ENCODE results near the gene ZNF648.

DNA sequence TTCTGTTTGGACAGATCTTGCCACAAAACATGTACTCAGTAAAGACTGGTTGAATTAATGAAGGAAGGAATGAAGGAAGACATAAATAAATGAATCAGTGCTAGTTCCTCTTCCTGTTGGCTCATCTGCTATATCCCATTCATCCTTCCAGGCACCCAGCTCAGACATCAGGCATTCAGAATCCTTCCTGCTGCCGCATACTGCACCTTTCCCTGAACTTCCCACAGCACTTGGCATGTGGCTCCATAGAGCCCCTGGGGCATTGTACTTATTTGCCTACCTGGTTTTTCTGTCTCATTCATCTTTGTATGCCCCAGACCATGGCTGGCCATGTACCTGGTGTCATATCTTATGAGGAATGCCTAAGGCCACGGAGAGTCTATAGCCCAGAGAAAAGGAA is 34.4 kb upstream of the ZNF648 start:
- TF ChIP-seq NR2F2 (IDR thresholded peaks at IDR 0.05), result no peak
- no peak for TF ChIP-seq FOXA1 (IDR thresholded peaks at IDR 0.05)
- TF ChIP-seq GABPA (IDR thresholded peaks at IDR 0.05 in 1 of 2, conservative IDR thresholded peaks at IDR 0.05 in 1 of 2), result no peak
- no peak for TF ChIP-seq HNF4A (conservative IDR thresholded peaks at IDR 0.05)
- TF ChIP-seq YY1 (IDR thresholded peaks at IDR 0.05), result no peak
- TF ChIP-seq, protein P1, sequence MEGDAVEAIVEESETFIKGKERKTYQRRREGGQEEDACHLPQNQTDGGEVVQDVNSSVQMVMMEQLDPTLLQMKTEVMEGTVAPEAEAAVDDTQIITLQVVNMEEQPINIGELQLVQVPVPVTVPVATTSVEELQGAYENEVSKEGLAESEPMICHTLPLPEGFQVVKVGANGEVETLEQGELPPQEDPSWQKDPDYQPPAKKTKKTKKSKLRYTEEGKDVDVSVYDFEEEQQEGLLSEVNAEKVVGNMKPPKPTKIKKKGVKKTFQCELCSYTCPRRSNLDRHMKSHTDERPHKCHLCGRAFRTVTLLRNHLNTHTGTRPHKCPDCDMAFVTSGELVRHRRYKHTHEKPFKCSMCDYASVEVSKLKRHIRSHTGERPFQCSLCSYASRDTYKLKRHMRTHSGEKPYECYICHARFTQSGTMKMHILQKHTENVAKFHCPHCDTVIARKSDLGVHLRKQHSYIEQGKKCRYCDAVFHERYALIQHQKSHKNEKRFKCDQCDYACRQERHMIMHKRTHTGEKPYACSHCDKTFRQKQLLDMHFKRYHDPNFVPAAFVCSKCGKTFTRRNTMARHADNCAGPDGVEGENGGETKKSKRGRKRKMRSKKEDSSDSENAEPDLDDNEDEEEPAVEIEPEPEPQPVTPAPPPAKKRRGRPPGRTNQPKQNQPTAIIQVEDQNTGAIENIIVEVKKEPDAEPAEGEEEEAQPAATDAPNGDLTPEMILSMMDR (IDR thresholded peaks at IDR 0.05; ENCODE audit: low read depth, low read length, missing input control), result no peak
- TF ChIP-seq RAD21 (IDR thresholded peaks at IDR 0.05), result no peak
- no peak for TF ChIP-seq FOXA2 (IDR thresholded peaks at IDR 0.05)
- TF ChIP-seq, protein P2, sequence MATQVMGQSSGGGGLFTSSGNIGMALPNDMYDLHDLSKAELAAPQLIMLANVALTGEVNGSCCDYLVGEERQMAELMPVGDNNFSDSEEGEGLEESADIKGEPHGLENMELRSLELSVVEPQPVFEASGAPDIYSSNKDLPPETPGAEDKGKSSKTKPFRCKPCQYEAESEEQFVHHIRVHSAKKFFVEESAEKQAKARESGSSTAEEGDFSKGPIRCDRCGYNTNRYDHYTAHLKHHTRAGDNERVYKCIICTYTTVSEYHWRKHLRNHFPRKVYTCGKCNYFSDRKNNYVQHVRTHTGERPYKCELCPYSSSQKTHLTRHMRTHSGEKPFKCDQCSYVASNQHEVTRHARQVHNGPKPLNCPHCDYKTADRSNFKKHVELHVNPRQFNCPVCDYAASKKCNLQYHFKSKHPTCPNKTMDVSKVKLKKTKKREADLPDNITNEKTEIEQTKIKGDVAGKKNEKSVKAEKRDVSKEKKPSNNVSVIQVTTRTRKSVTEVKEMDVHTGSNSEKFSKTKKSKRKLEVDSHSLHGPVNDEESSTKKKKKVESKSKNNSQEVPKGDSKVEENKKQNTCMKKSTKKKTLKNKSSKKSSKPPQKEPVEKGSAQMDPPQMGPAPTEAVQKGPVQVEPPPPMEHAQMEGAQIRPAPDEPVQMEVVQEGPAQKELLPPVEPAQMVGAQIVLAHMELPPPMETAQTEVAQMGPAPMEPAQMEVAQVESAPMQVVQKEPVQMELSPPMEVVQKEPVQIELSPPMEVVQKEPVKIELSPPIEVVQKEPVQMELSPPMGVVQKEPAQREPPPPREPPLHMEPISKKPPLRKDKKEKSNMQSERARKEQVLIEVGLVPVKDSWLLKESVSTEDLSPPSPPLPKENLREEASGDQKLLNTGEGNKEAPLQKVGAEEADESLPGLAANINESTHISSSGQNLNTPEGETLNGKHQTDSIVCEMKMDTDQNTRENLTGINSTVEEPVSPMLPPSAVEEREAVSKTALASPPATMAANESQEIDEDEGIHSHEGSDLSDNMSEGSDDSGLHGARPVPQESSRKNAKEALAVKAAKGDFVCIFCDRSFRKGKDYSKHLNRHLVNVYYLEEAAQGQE (IDR thresholded peaks at IDR 0.05), result no peak
- no peak for TF ChIP-seq TAF1 (conservative IDR thresholded peaks at IDR 0.05)

All from liver (tissue), 3 donors.